GM21528 (cell line): ENCODE measurements around the gene DENND1A.

Experiments used
- ATAC-seq: cut with Tn5 transposase; IDR thresholded peaks from one replicate; pipeline ENCODE4 v1.9.1; 2021; ENCODE audit warnings: mild to moderate bottlenecking, moderate library complexity; ENCODE audit not compliant: unreplicated experiment, low FRiP score

The DENND1A gene

DNA sequence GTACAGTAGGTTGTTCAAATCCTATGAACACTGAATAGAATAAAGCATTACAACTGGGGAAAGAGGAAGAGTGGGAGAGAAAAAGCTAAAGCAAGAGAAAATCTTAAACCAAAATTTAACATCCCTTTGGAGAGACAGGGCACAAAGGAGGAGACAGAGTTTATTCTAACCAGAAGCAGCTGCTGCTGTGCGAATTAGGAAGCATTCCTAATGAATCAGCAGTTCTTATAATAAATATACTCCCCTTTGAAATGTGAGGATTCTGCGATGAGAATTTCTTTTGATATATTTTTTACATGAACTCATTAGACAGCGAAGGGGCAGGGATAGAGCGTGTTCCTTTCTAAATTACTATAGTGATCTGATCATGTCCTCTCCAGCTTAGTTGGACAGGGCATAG, 233.4 kb downstream of the DENND1A start:
- no peak for ATAC-seq

DNA sequence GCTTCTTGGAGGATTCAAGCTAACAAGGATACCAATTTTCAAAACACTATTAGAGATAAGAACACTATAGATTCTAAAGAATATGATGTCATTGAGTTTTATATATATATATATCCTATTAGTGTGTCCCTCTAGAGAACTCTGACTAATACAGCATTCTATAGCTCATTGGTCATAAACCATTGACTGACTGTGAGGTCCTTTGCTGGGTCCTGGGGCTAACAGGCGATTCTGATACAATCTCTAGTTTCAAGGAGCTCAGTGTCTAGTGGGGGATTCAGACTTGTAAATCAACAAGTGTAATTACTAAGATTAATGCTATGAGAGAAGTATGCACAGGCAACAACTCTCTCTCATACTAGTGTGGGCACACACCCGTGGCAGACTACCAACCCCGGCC, 234.5 kb downstream of the DENND1A start:
- no peak for ATAC-seq

DNA sequence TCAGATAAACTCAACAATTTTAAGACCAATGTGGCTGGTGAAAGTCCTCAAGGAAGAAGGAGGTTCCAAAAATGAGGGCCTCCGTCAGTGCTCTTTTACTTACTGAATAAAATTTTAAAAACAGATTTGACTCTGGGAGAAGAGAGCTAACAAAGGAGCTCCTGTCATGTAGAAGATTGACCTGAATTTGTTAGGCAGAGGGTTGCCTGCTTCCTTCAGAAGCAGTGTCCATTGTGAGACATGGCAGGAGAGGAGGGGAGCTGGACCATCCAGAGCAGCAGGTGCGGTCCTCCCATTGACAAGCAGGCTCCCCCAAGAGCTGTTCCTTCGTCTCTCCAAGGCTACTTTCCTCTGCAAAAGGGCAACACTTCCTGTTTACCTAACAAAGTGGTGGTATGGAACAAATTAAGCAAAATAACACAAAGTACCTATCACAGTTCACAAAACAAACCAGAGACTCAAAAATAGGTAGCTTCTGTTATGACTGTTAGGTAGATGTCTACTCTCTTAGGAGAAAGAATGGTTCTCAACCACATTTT, 238.1 kb downstream of the DENND1A start:
- no peak for ATAC-seq

DNA sequence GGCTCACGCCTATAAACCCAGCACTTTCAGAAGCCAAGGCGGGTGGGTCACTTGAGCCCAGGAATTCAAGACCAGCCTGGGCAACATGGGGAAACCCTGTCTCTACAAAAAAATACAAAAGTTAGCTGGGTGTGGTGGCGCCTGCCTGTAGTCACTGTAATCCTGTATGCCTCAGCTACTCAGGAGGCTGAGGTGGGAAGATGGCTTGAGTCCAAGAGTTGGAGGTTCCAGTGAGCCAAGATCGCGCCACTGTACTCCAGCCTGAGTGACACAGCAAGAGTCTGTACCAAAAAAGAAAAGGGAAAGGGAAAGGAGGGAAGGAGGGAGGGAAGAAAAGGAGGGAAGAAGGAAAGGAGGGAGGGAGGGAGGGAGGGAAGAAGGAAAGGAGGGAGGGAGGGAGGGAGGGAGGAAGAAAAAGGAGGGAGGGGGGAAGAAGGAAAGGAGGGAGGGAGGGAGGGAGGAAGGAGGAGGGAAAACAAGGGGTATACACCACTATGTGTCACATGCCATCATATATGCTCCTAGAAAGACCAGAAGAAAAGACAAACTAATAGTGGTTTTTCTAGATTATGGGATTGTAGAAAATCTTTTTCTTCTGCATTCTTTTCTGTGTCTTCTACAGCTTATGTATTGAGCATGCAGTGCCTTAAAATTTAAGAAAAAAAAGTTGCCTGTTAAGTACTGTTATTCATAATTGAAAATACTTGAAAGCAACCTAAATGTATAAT, 240.1 kb downstream of the DENND1A start:
- no peak for ATAC-seq

DNA sequence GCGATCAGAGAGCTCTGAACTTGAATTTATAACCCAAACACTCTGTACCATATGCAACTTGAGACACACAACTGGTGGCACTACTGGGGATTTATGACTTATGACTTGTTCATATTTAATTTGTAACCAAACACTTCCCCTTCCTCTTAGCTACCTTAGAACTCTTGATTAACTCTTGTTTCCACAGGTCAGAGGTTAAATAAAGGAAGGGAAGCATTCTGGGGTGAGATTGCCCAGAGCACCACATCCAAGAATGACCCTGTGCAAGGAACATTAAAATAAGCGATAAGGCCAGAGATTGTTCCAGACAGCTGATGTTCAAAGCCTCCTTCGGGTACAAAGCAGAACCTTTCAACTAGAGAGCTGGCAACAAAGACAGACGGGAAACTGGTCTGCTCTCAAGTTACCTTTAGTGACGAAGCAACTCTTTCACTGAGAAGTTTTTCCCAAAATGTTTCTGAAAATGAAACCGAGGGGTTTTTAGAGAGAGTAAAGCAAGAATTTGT, 242.6 kb downstream of the DENND1A start:
- no peak for ATAC-seq

DNA sequence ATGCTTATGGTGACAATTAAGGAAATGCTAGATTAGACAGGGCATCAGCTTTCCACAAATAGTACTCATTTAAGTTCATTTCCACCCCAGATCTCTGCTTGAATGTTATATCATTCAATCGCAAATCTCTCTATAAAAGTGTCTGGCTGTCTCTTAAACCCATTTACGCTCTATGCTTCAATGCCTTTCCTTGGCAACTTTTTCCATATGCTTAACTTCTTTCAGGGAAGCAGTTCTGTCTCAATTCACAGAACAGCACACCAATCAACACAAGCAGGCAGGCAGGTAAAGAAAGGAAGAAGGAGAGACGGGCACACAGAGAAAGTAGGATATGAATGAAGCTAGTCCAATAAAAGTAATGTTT, 243.1 kb downstream of the DENND1A start:
- no peak for ATAC-seq

DNA sequence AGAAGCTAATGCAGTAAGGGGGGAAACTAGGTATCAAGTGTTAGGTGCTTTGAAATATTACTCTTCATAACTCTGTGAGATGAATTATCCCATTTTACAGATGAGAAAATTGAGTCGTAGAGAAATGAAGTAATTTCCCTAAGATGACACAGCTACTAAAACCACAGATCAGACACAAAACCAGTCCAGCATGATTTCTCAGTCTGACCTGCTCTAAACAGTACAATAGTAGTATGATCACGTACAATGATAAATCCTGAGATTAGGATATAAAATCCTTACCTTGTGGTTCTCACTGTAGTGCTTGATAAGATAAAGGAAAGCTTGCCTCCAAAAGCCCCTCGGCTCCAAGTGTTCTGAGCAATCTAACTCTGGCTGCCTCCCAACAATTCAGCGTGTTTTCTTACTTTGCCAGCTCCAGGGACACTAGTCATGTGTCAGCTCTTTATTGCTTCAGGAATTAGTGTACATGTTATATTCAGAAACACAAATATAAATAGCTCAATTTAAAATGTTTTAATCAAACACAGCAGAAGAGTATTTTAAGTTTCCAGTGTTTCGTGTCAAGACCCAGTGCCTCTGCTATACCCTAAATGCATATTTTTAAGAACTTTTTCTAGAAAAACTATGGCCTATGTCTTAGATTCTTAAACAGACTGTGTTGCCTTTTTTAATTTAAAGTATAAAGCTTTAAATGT, 243.6 kb downstream of the DENND1A start:
- no peak for ATAC-seq

DNA sequence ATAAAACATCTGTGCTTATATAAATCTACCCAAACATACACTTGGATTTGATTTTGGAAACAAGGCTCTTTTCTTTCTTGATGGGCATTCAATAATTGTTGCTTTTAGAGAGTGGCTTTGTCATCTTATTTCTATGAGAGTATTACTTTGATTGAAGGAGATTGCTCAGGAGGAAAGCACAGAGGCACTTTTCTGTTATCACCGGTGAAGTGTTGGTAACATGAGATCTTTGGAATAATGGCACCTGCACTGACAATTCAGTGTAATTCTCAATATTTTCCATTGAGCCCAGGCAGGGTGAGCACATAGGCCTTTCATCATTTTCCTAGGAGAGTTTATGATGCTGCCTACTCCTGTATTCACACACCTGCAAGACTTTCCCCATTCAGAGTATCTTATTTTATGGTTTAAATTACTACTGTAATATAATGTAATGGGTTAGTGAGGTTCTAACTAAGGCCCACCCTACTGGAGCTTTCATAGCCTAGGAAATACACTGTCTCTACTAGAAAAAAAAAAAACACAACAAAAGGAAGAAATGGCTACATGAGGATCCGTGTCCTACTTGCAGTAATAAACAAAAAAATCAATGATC, 244.3 kb downstream of the DENND1A start:
- no peak for ATAC-seq

DNA sequence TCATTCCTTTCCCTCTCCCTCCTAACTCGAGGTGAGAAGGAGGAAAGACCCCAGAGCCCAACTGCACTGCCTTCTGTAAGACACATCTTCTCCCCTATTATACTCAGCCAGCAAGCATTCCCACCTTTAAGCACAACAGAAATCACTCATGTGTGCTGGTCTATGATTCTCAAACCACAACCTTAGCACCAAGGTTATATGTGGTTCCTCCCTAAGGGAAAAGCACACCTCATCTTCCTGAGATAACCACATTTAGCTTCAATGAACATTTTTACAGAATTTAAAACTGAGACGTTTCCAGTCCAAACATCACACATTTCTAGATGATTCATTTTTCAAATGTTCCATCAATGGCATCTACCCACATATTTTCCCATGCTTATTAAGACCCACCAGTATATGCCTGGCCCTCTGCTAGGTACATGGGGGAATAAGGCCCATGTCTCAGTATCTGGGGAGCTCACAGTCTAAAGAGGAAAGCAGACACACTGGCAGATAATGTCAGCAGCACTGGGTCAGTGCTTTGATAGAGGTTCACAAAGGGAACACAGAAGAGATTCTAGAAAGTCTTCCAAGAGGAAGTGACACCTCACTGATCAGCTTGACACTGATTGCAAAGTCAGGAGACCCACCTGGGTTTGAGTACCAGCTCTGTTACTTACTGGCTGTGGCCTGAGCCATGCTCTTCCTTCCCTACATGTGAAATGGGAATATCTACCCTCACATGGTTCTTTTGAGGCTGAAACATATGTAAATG, 245.4 kb downstream of the DENND1A start:
- no peak for ATAC-seq

DNA sequence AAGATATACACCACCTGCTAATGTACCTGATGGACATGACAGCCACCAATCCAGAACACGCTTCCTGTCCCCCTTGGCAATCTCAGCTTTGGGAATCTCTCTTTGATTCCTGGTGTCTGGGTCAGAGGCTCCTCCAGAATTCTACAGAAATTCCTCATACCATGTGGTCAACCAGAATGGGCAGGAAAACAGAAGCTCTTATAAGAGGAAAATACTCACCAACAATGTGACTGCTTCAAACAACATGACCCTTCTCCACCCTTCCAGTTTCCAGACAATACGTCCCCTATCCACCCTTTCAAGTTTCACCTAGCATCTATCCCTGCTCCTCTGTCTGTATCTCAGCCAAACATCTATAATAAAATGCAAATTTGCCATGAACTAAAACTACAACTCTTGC, 247.2 kb downstream of the DENND1A start:
- no peak for ATAC-seq

DNA sequence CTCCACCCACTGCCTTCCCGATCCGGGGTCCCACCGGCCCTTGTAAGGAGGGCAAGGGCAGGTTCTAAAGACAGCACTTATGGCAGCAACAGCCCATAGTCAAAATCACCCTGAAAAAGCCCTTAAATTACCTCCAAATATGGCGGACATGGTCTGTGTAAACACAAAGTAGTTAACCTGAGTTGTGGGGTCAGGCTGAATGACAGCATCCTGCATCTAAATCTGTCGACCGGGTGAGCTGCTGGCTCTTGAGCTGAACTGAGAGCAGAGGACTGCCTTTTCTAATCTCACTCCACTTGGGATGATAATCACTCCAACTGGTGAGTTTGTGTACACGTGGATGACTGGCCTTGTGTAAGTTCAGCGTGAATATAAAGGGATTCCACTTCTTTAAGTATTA, 249.6 kb downstream of the DENND1A start:
- no peak for ATAC-seq

DNA sequence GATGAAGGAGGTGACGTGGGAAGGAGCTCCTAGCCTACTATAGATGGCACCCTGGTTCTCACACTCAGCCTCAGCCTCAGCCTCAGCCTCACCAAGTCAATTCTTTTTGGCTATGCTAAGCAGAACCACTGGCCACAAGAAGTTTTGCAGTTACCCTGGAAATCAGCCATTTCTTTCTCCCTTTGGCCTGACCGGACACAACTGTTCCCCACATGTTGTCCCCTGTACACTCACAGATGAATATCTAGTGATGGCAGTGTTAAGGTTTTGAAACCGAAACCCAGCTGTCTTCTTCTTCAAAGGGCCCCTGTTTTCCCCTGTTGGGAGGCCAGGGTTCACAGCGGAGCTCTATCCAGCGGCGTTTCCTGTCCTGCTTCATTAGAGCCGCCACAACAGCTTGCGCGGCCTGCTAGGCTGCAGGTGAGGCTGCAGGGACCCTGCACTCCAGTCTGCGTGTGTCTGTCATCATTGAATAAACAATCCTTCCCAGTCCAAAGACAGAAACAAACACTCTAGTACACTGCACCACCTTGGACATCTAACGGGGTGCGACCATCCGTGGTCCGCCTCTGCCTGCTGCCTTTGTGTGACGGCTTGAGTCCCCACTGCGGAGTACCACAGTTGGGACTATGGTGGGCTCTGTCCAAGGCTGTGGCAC, 250.5 kb downstream of the DENND1A start:
- ATAC-seq = peak; percentile 96

DNA sequence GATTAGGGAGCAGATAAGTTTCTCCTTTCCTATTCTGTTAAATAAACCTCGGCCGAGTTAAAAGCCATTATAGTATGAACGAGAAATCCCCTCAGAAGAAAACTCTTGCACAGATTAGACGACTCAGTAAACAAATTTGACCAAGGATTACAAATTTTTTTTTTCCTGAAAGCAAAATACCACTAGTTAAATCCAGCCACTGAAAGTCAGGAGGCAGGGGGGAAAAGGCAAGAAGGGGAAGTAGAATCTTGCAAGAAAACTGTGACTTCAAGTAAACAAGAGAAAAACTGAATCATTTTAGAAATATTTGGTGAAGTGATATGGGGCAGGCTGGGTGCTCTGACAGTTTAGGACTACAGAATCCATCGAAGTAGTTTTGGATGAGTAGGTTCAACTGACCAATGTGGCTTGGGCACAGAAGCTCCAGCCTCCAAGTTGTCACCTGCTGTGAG, 251.0 kb downstream of the DENND1A start:
- ATAC-seq = no peak

DNA sequence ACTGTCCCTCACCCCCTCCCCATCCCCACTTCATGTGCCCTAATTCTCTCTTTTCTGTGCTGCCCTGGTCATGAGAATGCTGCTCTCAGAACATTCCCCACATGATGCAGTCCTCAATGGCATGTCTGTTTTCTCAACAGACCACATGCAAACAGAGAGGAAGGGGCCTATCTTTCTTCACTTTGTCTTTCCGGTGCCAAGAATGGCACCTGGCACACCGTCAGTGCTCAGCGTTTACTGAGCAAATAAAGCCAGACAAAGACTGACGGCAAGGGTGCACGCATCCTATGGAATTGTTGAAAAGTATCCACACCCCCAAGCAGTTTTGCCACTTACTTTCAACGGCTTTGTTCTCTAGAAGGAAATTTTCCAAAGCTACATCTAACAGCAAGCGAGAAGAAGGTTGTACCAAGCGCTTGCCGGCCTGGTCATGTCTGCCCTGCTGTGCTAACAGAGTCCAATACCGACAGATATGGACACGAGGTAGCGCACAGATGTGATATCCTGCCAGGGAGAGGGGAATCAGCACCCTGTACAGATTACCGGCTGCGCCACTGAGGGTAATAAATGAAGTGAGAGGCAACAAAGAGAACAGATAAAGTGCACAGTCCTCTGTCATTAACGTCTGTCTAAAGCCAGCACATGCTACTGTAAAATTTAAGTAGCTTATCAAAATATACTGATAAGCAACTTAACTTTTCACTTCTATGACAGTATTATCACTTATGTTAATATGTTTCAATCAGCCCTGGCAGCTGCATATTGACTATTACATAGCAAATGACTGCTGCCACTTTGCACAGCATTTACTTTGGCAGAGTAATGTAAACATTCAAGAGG, 251.7 kb downstream of the DENND1A start:
- no peak for ATAC-seq

DNA sequence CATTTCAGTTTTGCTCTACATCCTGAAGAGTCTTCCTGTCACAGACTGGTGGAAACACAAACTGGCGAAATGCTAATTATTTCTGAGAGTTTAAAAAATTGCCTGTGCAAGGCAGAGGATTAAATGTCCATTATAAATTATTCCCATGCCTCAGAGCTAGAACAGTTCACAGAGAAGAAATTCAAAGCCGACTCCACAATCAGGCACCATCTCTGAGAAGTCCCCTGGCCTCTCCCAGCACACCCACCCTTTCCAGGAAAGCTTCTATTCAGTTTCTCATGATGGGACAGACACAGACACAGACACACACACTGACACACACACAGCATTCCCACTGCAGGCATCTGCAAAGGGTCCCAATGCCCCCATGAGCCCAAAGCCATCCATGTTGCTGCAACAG, 253.1 kb downstream of the DENND1A start:
- no peak for ATAC-seq

DNA sequence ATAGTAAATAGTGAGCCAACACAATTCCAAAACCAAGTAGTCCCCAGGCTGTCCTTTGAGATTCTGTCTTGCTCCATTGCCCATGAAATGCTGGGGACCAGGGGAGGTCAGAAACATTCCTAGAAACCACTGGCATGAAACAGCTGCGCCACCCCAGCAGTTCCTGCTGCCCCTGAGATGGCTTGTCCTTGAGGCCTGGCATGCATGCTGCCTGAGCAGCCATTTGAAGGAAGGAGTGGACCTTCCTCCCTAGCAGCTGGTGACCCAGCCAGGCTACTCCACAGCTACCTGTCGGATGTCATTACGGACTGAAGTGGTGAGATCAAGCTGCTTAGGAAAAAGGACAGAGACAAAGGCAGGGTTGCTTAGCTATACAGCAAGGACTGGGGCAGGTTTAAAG, 260.6 kb downstream of the DENND1A start:
- no peak for ATAC-seq

DNA sequence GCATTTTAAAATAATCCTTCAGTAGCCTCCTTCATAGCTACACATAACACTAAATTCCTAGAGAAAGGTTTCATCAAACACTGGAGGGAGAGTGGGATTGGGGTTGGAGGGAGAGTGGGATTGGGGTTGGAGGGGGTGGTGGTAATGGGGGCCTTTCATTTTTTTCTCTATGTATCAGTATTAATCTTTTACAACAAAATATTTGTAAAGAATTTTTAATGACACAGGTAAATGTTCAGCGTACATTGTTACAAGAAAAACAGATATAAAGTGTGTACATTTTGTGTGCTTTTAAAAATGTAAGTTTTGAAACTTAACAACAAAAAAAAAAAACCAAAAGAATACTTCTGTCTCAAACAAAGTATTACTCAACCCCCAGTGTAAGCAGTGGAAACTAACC, 266.4 kb downstream of the DENND1A start:
- no peak for ATAC-seq

DNA sequence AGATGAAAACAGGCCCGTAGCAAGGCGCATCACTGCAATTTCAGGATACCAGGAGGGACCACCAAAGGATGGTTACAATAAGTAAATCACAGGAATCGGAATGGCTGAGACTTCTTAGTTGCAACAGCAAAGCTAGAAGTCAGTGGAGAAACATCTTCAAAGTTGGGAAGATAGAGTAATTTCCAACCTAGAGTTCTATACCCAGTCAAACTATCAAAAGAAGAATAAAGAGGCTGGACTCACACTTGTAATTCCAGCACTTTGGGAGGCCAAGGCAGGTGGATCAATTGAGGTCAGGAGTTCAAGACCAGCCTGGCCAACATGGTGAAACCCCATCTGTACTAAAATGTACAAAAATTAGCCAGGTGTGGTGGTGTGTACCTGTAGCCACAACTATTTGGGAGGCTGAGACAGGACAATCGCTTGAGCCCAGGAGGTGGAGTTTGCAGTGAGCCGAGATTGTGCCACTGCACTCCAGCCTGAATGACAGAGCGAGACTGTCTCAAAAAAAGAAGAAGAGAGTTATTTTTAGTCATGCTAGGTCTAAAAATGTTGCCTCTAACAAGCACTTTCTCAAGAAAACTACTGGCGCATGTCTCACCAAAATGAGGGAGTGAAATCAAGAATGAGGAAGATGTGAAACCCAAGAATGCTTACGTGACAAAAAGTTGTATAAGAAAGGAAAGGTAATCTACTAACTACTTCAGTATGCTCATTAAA, 267.7 kb downstream of the DENND1A start:
- ATAC-seq = no peak
